PFSK-1 (cell line): ENCODE results near the gene ACAP2.

Experiments used
- REST ChIP-seq, 2 experiments: IDR thresholded peaks; 2 replicates each; pipeline versions ENCODE4 v1.6.1 to v1.8.0; 2011 to 2012; ENCODE audit warnings: low read depth in 2 of 2, low read length in 2 of 2, control low read depth in 1 of 2, inconsistent platforms in 1 of 2, mild to moderate bottlenecking in 1 of 2, moderate library complexity in 1 of 2; ENCODE audit not compliant: insufficient read depth in 1 of 2
- SIN3A ChIP-seq: IDR thresholded peaks from 2 replicates; pipeline ENCODE4 v1.6.1; 2012; ENCODE audit warnings: mild to moderate bottlenecking, low read length, moderate library complexity, borderline replicate concordance; ENCODE audit not compliant: insufficient read depth

- TF ChIP-seq REST (IDR thresholded peaks at IDR 0.05; ENCODE audit: insufficient read depth in 1 of 2, low read depth in 2 of 2, low read length in 2 of 2) = no peak
- no peak for TF ChIP-seq SIN3A
These were observed 39.6 kb downstream of the ACAP2 start for GRCh38 chr3:195403244-195403643.
